ENCODE results near the gene TCERG1L.

DNA sequence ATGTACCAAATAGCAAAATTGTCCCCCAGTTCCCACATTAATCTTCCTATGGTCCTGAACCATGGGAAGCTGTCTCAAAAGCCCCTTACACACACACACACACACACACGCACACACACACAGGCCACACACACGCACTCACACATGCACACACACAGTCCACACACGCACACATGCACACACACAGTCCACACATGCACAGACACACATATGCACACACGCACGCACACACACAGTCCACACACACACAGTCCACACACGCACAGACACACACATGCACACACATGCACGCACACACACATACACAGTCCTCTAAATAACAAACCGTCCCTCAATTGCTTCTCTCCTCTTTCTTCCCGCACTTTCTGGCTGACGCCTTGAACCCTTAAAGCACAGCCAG lies 265.3 kb downstream of the TCERG1L start:
- TF ChIP-seq POLR2A (IDR thresholded peaks at IDR 0.05) = no peak
- TF ChIP-seq, protein P1, sequence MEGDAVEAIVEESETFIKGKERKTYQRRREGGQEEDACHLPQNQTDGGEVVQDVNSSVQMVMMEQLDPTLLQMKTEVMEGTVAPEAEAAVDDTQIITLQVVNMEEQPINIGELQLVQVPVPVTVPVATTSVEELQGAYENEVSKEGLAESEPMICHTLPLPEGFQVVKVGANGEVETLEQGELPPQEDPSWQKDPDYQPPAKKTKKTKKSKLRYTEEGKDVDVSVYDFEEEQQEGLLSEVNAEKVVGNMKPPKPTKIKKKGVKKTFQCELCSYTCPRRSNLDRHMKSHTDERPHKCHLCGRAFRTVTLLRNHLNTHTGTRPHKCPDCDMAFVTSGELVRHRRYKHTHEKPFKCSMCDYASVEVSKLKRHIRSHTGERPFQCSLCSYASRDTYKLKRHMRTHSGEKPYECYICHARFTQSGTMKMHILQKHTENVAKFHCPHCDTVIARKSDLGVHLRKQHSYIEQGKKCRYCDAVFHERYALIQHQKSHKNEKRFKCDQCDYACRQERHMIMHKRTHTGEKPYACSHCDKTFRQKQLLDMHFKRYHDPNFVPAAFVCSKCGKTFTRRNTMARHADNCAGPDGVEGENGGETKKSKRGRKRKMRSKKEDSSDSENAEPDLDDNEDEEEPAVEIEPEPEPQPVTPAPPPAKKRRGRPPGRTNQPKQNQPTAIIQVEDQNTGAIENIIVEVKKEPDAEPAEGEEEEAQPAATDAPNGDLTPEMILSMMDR (IDR thresholded peaks at IDR 0.05) = no peak
- no peak for TF ChIP-seq POLR2AphosphoS5 (IDR thresholded peaks at IDR 0.05)

Data from stomach (tissue), 4 donors.